Breast epithelium (tissue), 3 donors: ENCODE data around the gene CTNNA3.

Source experiments
- POLR2A ChIP-seq: fragments of 450-650 bp; IDR thresholded peaks from one replicate; pipeline ENCODE4 v1.6.1; 2016; ENCODE audit warnings: antibody characterized with exemption, mild to moderate bottlenecking, moderate library complexity
- TF ChIP-seq, protein P1 (sequence below), 3 donors: fragments of 450-650 bp; IDR thresholded peaks; one replicate each; pipeline ENCODE4 v1.5.1; 2016 to 2017; ENCODE audit warnings: antibody characterized with exemption in 3 of 3, mild to moderate bottlenecking in 3 of 3, moderate library complexity in 3 of 3

DNA sequence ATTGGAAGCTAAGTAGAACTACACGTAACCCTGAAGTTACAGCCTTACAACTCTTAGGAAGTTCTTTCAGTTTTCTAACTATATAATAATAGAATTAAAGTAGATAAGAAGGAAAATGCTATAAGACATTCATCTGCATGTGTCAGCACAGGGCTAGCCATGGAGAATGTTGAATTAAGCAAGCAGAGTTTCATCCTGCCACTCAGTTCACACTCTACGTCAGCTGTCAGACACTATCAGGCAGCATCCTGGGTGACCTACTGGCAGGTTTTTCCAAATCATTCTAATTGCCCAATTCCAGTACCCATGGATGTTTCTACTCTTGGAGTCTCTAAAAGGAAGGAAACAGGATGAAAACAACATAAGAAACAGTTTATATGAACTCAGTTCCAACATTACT lies 815.2 kb downstream of the CTNNA3 start:
- no peak for TF ChIP-seq POLR2A
- TF ChIP-seq, protein P1, sequence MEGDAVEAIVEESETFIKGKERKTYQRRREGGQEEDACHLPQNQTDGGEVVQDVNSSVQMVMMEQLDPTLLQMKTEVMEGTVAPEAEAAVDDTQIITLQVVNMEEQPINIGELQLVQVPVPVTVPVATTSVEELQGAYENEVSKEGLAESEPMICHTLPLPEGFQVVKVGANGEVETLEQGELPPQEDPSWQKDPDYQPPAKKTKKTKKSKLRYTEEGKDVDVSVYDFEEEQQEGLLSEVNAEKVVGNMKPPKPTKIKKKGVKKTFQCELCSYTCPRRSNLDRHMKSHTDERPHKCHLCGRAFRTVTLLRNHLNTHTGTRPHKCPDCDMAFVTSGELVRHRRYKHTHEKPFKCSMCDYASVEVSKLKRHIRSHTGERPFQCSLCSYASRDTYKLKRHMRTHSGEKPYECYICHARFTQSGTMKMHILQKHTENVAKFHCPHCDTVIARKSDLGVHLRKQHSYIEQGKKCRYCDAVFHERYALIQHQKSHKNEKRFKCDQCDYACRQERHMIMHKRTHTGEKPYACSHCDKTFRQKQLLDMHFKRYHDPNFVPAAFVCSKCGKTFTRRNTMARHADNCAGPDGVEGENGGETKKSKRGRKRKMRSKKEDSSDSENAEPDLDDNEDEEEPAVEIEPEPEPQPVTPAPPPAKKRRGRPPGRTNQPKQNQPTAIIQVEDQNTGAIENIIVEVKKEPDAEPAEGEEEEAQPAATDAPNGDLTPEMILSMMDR (IDR thresholded peaks at IDR 0.05), result no peak
